K562 (cell line): ENCODE data around the gene PYDC2. TPM values are rescaled to one million over a fixed set of nuclear protein-coding genes. Genes with fewer than 3 reads are reported as not detected.

Source experiments
- ARHGAP35 ChIP-seq: fragments of 450-650 bp; IDR thresholded peaks from 2 replicates; pipeline ENCODE4 v1.6.1; 2018; ENCODE audit not compliant: partially characterized antibody
- ARID1B ChIP-seq: fragments of 450-650 bp; IDR thresholded peaks from 2 replicates; pipeline ENCODE4 v1.6.1; 2016; ENCODE audit warnings: antibody characterized with exemption, mild to moderate bottlenecking, inconsistent platforms
- ARNT ChIP-seq, 2 experiments: fragments of 450-650 bp; IDR thresholded peaks; 2 replicates each; pipeline ENCODE4 v1.6.1; 2016; ENCODE audit warnings: mild to moderate bottlenecking in 1 of 2
- BCOR ChIP-seq: fragments of 450-650 bp; IDR thresholded peaks from 2 replicates; pipeline ENCODE4 v1.6.1; 2016
- CHCHD3 ChIP-seq: fragments of 250-450 bp; sonication (Bioruptor Pico); IDR thresholded peaks from 2 replicates; pipeline ENCODE4 v2.1.2; 2022; ENCODE audit warnings: mild to moderate bottlenecking
- DMBX1 ChIP-seq: fragments of 250-450 bp; sonication (Bioruptor Pico); IDR thresholded peaks from 2 replicates; pipeline ENCODE4 v1.8.0; 2022; ENCODE audit warnings: inconsistent platforms, mild to moderate bottlenecking, moderate library complexity, borderline replicate concordance
- GTF2A2 ChIP-seq: IDR thresholded peaks from 2 replicates; pipeline ENCODE4 v1.6.1; 2016; ENCODE audit warnings: mild to moderate bottlenecking, missing genetic modification characterization, missing compliant biosample characterization
- HDAC3 ChIP-seq: fragments of 450-650 bp; IDR thresholded peaks from 2 replicates; pipeline ENCODE4 v1.6.1; 2018; ENCODE audit warnings: borderline replicate concordance, mild to moderate bottlenecking, moderate library complexity; ENCODE audit not compliant: partially characterized antibody
- MAFG ChIP-seq: fragments of 450-650 bp; conservative IDR thresholded peaks from 2 replicates; pipeline ENCODE4 v1.6.1; 2016; ENCODE audit warnings: missing genetic modification characterization, missing compliant biosample characterization
- NEUROD1 ChIP-seq: fragments of 150-350 bp; IDR thresholded peaks from 2 replicates; pipeline ENCODE4 v1.6.1; 2014; ENCODE audit warnings: borderline replicate concordance, low read length, low read depth; ENCODE audit not compliant: partially characterized antibody
- NR0B1 ChIP-seq: fragments of 450-650 bp; IDR thresholded peaks from one replicate; pipeline ENCODE4 v1.6.1; 2018; ENCODE audit warnings: mild to moderate bottlenecking, moderate library complexity; ENCODE audit not compliant: partially characterized antibody
- POLR2B ChIP-seq: fragments of 450-650 bp; IDR thresholded peaks from 2 replicates; pipeline ENCODE4 v1.6.1; 2018; ENCODE audit warnings: low read depth; ENCODE audit not compliant: partially characterized antibody
- RBM17 ChIP-seq: fragments of 200-400 bp; formaldehyde crosslinking; IDR thresholded peaks from 2 replicates; pipeline ENCODE4 v1.6.1; 2017; ENCODE audit warnings: low read depth, mild to moderate bottlenecking, low read length, borderline replicate concordance
- SMARCA4 ChIP-seq: fragments of 450-650 bp; IDR thresholded peaks from 2 replicates; pipeline ENCODE4 v1.6.1; 2016
- SMARCB1 ChIP-seq: IDR thresholded peaks from 2 replicates; pipeline ENCODE4 v1.6.1; 2011; ENCODE audit warnings: improper control_type of control experiment, low read depth; ENCODE audit not compliant: insufficient read length
- SMARCE1 ChIP-seq: fragments of 450-650 bp; IDR thresholded peaks from 2 replicates; pipeline ENCODE4 v1.7.1; 2016; ENCODE audit warnings: mild to moderate bottlenecking
- SNIP1 ChIP-seq: fragments of 450-650 bp; IDR thresholded peaks from 2 replicates; pipeline ENCODE4 v1.7.1; 2017; ENCODE audit warnings: low read depth, mild to moderate bottlenecking
- SP2 ChIP-seq: IDR thresholded peaks from 2 replicates; pipeline ENCODE4 v1.6.1; 2011; ENCODE audit warnings: mild to moderate bottlenecking, low read depth, low read length, moderate library complexity; ENCODE audit not compliant: poor library complexity, severe bottlenecking; ENCODE audit errors: extremely low read depth
- TAF1 ChIP-seq: IDR thresholded peaks from 2 replicates; pipeline ENCODE4 v1.6.1; 2011; ENCODE audit warnings: mild to moderate bottlenecking, low read length, moderate library complexity; ENCODE audit not compliant: insufficient read depth, control insufficient read depth, severe bottlenecking; ENCODE audit errors: extremely low read depth
- ZBTB8A ChIP-seq: fragments of 450-650 bp; IDR thresholded peaks from 2 replicates; pipeline ENCODE4 v1.6.1; 2018; ENCODE audit warnings: mild to moderate bottlenecking, moderate library complexity; ENCODE audit not compliant: partially characterized antibody
- ZKSCAN8 ChIP-seq: fragments of 200-800 bp; sonication (Bioruptor generic); IDR thresholded peaks from 2 replicates; pipeline ENCODE4 v1.6.1; 2016; ENCODE audit warnings: missing genetic modification characterization, missing compliant biosample characterization
- ZNF263 ChIP-seq: sonication (generic); formaldehyde crosslinking; IDR thresholded peaks from 2 replicates; pipeline ENCODE4 v1.8.0; 2022; ENCODE audit warnings: mild to moderate bottlenecking, missing genetic modification reagents, borderline replicate concordance
- polyA plus RNA-seq, 8 experiments: library from polyadenylated mRNA; depleted of rRNA in 4 of 8; stranded (reverse) in 5 of 8; unstranded in 3 of 8; fragments of >200 nt; fragmentation: Nextera tagmentation in 2 of 8; fragmentation: Illumina TruSeq in 1 of 8; extraction: Ambion mirVana in 2 of 8; extraction: Trizol in 1 of 8; gene quantifications; 2 replicates each; pipeline versions ENCODE4 v1.2.1 to v1.2.3, GENCODE V29; 2011 to 2014; ENCODE audit warnings: inconsistent platforms in 1 of 8, missing spikeins in 1 of 8
- total RNA-seq, 7 experiments: library from RNA; depleted of rRNA in 6 of 7; stranded (reverse); fragments of >200 nt in 6 of 7; fragmentation: Illumina TruSeq in 2 of 7; extraction: Trizol in 2 of 7; gene quantifications; 2 replicates each; pipeline versions ENCODE4 v1.2.1 to v1.2.3, GENCODE V29; 2011 to 2021; ENCODE audit warnings: low replicate concordance in 1 of 7
- TF ChIP-seq, protein P1 (sequence below): fragments of 250-450 bp; sonication (Bioruptor Pico); IDR thresholded peaks from 2 replicates; pipeline ENCODE4 v1.5.0; 2021
- TF ChIP-seq, protein P2 (sequence below): IDR thresholded peaks from 2 replicates; pipeline ENCODE4 v1.6.1; 2012; ENCODE audit warnings: low read depth, low read length, improper control_type of control experiment, borderline replicate concordance
- TF ChIP-seq, protein P3 (sequence below): fragments of 450-650 bp; formaldehyde crosslinking; IDR thresholded peaks from 2 replicates; pipeline ENCODE4 v1.4.0; 2022; ENCODE audit warnings: mild to moderate bottlenecking, moderate library complexity

PYDC2 gene
- total and polyA plus RNA-seq, 9 of the 15 experiments (the other 6 are each of a cell fraction or from before 2014, with no cell fraction given): 4.0 to 7.6 (median 5.1) TPM; not detected in 5

GRCh38 chr3:191473661-191474198, 12.8 kb downstream of the PYDC2 start (continued):
- no peak for TF ChIP-seq ARHGAP35
- no peak for TF ChIP-seq DMBX1 (CRISPR knock-in tag)
- TF ChIP-seq SP2: no peak
- TF ChIP-seq, protein P1, sequence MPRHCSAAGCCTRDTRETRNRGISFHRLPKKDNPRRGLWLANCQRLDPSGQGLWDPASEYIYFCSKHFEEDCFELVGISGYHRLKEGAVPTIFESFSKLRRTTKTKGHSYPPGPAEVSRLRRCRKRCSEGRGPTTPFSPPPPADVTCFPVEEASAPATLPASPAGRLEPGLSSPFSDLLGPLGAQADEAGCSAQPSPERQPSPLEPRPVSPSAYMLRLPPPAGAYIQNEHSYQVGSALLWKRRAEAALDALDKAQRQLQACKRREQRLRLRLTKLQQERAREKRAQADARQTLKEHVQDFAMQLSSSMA (CRISPR knock-in tag): no peak
- TF ChIP-seq SNIP1: no peak
- TF ChIP-seq, protein P2, sequence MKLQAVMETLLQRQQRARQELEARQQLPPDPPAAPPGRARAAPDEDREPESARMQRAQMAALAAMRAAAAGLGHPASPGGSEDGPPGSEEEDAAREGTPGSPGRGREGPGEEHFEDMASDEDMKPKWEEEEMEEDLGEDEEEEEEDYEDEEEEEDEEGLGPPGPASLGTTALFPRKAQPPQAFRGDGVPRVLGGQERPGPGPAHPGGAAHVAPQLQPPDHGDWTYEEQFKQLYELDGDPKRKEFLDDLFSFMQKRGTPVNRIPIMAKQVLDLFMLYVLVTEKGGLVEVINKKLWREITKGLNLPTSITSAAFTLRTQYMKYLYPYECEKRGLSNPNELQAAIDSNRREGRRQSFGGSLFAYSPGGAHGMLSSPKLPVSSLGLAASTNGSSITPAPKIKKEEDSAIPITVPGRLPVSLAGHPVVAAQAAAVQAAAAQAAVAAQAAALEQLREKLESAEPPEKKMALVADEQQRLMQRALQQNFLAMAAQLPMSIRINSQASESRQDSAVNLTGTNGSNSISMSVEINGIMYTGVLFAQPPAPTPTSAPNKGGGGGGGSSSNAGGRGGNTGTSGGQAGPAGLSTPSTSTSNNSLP: no peak
- TF ChIP-seq ZBTB8A: no peak
- no peak for TF ChIP-seq NEUROD1
- TF ChIP-seq, protein P3, sequence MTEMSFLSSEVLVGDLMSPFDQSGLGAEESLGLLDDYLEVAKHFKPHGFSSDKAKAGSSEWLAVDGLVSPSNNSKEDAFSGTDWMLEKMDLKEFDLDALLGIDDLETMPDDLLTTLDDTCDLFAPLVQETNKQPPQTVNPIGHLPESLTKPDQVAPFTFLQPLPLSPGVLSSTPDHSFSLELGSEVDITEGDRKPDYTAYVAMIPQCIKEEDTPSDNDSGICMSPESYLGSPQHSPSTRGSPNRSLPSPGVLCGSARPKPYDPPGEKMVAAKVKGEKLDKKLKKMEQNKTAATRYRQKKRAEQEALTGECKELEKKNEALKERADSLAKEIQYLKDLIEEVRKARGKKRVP (CRISPR knock-in tag): no peak
- no peak for TF ChIP-seq GTF2A2 (tag)
- 0 out of 2 replicates have a peak, but pooled peaks have one; percentile 20 for TF ChIP-seq SMARCE1
- no peak for TF ChIP-seq BCOR
- no peak for TF ChIP-seq HDAC3
- TF ChIP-seq SMARCB1: no peak
- no peak for TF ChIP-seq POLR2B
- TF ChIP-seq NR0B1: no peak
- TF ChIP-seq MAFG (tag): peak; percentile 91
- TF ChIP-seq ARNT (IDR thresholded peaks at IDR 0.05): no peak
- no peak for TF ChIP-seq TAF1
- TF ChIP-seq ZKSCAN8: no peak
- TF ChIP-seq SMARCA4: peak; percentile 55; the same call in 1 of the 2 replicates
- TF ChIP-seq ZNF263: no peak
- TF ChIP-seq ARID1B: peak; percentile 27; the same call in 1 of the 2 replicates
- TF ChIP-seq RBM17: no peak
- no peak for TF ChIP-seq CHCHD3 (CRISPR knock-in tag)
